HepG2 (cell line): ENCODE data around the gene TNP2. TPM values are rescaled to one million over a fixed set of nuclear protein-coding genes. Genes with fewer than 3 reads are reported as not detected.
A peak's percentile ranks its signal among the peaks of the same experiment; 100 is the strongest.

ENCODE experiments used
- FOXJ3 ChIP-seq: sonication (generic); formaldehyde crosslinking; IDR thresholded peaks from 2 replicates; pipeline ENCODE4 v1.4.0; 2020; ENCODE audit warnings: missing genetic modification reagents, mild to moderate bottlenecking, borderline replicate concordance
- HMGXB3 ChIP-seq: sonication (generic); formaldehyde crosslinking; IDR thresholded peaks from 2 replicates; pipeline ENCODE4 v1.4.0; 2020; ENCODE audit warnings: missing genetic modification reagents, borderline replicate concordance
- HNRNPK ChIP-seq: fragments of 200-400 bp; formaldehyde crosslinking; IDR thresholded peaks from 2 replicates; pipeline ENCODE4 v1.6.1; 2018; ENCODE audit warnings: low read length, low read depth, moderate library complexity, mild to moderate bottlenecking; ENCODE audit not compliant: poor library complexity, severe bottlenecking
- HOXA5 ChIP-seq: sonication (generic); formaldehyde crosslinking; IDR thresholded peaks from 2 replicates; pipeline ENCODE4 v1.4.0; 2020; ENCODE audit warnings: missing genetic modification reagents
- HOXD1 ChIP-seq: sonication (generic); formaldehyde crosslinking; IDR thresholded peaks from 2 replicates; pipeline ENCODE4 v1.5.0; 2020; ENCODE audit warnings: missing genetic modification reagents
- IKZF4 ChIP-seq: sonication (generic); formaldehyde crosslinking; IDR thresholded peaks from 2 replicates; pipeline ENCODE4 v1.5.1; 2020; ENCODE audit warnings: borderline replicate concordance, mild to moderate bottlenecking, low read depth, missing genetic modification reagents; ENCODE audit errors: not compliant biosample characterization
- NONO ChIP-seq, 2 experiments: fragments of 450-650 bp in 1 of 2; sonication (generic) in 1 of 2; formaldehyde crosslinking in 1 of 2; IDR thresholded peaks in 1 of 2; conservative IDR thresholded peaks in 1 of 2; 2 replicates each; pipeline versions ENCODE4 v1.6.1 to v1.8.0; 2017 to 2022; ENCODE audit warnings: mild to moderate bottlenecking in 1 of 2, missing genetic modification reagents in 1 of 2, moderate library complexity in 1 of 2
- PHF21A ChIP-seq: sonication (generic); formaldehyde crosslinking; IDR thresholded peaks from 2 replicates; pipeline ENCODE4 v1.5.0; 2020; ENCODE audit warnings: mild to moderate bottlenecking, missing genetic modification reagents
- PRPF4 ChIP-seq: fragments of 200-400 bp; formaldehyde crosslinking; IDR thresholded peaks from 2 replicates; pipeline ENCODE4 v1.6.1; 2016; ENCODE audit warnings: low read length, low read depth; ENCODE audit not compliant: poor library complexity, severe bottlenecking
- STAT5B ChIP-seq: sonication (generic); formaldehyde crosslinking; IDR thresholded peaks from 2 replicates; pipeline ENCODE4 v1.4.0; 2020; ENCODE audit warnings: missing genetic modification reagents
- TBP ChIP-seq: sonication (generic); formaldehyde crosslinking; IDR thresholded peaks from 2 replicates; pipeline ENCODE4 v1.5.0; 2020; ENCODE audit warnings: missing genetic modification reagents
- YEATS4 ChIP-seq: sonication (generic); formaldehyde crosslinking; IDR thresholded peaks from 2 replicates; pipeline ENCODE4 v1.4.0; 2020; ENCODE audit warnings: missing genetic modification reagents, borderline replicate concordance
- ZNF124 ChIP-seq: sonication (generic); formaldehyde crosslinking; IDR thresholded peaks from 2 replicates; pipeline ENCODE4 v1.4.0; 2020; ENCODE audit warnings: missing genetic modification reagents
- ZNF281 ChIP-seq: sonication (generic); formaldehyde crosslinking; IDR thresholded peaks from 2 replicates; pipeline ENCODE4 v1.4.0; 2020; ENCODE audit warnings: missing genetic modification reagents, borderline replicate concordance
- ZNF333 ChIP-seq: sonication (generic); formaldehyde crosslinking; IDR thresholded peaks from 2 replicates; pipeline ENCODE4 v1.4.0; 2020; ENCODE audit warnings: mild to moderate bottlenecking, missing genetic modification reagents, borderline replicate concordance
- ZNF431 ChIP-seq: sonication (generic); formaldehyde crosslinking; IDR thresholded peaks from 2 replicates; pipeline ENCODE4 v1.9.0; 2022; ENCODE audit warnings: missing genetic modification reagents, low read depth, mild to moderate bottlenecking, borderline replicate concordance
- ZNF619 ChIP-seq: sonication (generic); formaldehyde crosslinking; IDR thresholded peaks from 2 replicates; pipeline ENCODE4 v1.4.0; 2020; ENCODE audit warnings: mild to moderate bottlenecking, missing genetic modification reagents
- ZNF720 ChIP-seq: sonication (generic); formaldehyde crosslinking; IDR thresholded peaks from 2 replicates; pipeline ENCODE4 v1.4.0; 2020; ENCODE audit warnings: missing genetic modification reagents
- polyA plus RNA-seq, 8 experiments: library from polyadenylated mRNA; depleted of rRNA in 3 of 8; stranded (reverse) in 7 of 8; unstranded in 1 of 8; fragments of >200 nt; fragmentation: Illumina TruSeq in 4 of 8; extraction: Trizol in 4 of 8; gene quantifications; 2 replicates each; pipeline versions ENCODE4 v1.2.1 to v1.2.3, GENCODE V29; 2011 to 2016; ENCODE audit warnings: low read depth in 4 of 8, missing spikeins in 1 of 8, mixed read lengths in 1 of 8; ENCODE audit not compliant: insufficient read depth in 1 of 8
- total RNA-seq, 5 experiments: library from RNA; depleted of rRNA; stranded (reverse); fragments of >200 nt; fragmentation: Illumina TruSeq; extraction: Trizol; gene quantifications; 2 replicates each; pipeline ENCODE4 v1.2.3, GENCODE V29; 2016; ENCODE audit warnings: low read depth in 1 of 5
- TF ChIP-seq, protein P1 (sequence below): IDR thresholded peaks from 2 replicates; pipeline ENCODE4 v1.6.1; 2016; ENCODE audit warnings: missing compliant biosample characterization, missing genetic modification reagents, borderline replicate concordance
- TF ChIP-seq, protein P2 (sequence below): IDR thresholded peaks from 2 replicates; pipeline ENCODE4 v1.6.1; 2016

Gene TNP2
- total and polyA plus RNA-seq, 2 of the 13 experiments (the other 11 are each of a cell fraction or from before 2014, with no cell fraction given), result not detected

GRCh38 chr16:11309895-11310633, 40.9 kb upstream of the TNP2 start (continued):
- TF ChIP-seq IKZF4 (CRISPR knock-in tag) (peak; percentile 87), NONO (IDR thresholded peaks at IDR 0.05) (no peak), NONO (CRISPR knock-in tag; conservative IDR thresholded peaks at IDR 0.05) (peak; percentile 82; the same call in 1 of the 2 replicates), YEATS4 (CRISPR knock-in tag) (no peak), PHF21A (CRISPR knock-in tag) (peak; percentile 79), PRPF4 (no peak), ZNF720 (CRISPR knock-in tag) (no peak), ZNF431 (peak; percentile 100), STAT5B (CRISPR knock-in tag) (no peak), ZNF333 (CRISPR knock-in tag) (peak; percentile 88), FOXJ3 (CRISPR knock-in tag) (0 out of 2 replicates have a peak, but pooled peaks have one; percentile 37), HOXD1 (CRISPR knock-in tag) (no peak; the same call in 1 of the 2 replicates), ZNF281 (CRISPR knock-in tag) (peak; percentile 76; the same call in 1 of the 2 replicates), TBP (CRISPR knock-in tag) (no peak), HNRNPK (no peak), ZNF619 (CRISPR knock-in tag) (no peak), HOXA5 (CRISPR knock-in tag) (no peak), ZNF124 (CRISPR knock-in tag) (peak; percentile 55), HMGXB3 (CRISPR knock-in tag) (peak; percentile 92)
- TF ChIP-seq, protein P1, sequence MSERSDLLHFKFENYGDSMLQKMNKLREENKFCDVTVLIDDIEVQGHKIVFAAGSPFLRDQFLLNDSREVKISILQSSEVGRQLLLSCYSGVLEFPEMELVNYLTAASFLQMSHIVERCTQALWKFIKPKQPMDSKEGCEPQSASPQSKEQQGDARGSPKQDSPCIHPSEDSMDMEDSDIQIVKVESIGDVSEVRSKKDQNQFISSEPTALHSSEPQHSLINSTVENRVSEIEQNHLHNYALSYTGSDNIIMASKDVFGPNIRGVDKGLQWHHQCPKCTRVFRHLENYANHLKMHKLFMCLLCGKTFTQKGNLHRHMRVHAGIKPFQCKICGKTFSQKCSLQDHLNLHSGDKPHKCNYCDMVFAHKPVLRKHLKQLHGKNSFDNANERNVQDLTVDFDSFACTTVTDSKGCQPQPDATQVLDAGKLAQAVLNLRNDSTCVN (CRISPR knock-in tag), result peak; percentile 87; the same call in 1 of the 2 replicates
- TF ChIP-seq, protein P2, sequence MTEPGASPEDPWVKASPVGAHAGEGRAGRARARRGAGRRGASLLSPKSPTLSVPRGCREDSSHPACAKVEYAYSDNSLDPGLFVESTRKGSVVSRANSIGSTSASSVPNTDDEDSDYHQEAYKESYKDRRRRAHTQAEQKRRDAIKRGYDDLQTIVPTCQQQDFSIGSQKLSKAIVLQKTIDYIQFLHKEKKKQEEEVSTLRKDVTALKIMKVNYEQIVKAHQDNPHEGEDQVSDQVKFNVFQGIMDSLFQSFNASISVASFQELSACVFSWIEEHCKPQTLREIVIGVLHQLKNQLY, result peak; percentile 91
